GM19463 (cell line): ENCODE data around the gene EXD3.

Source experiments
- ATAC-seq: cut with Tn5 transposase; IDR thresholded peaks from one replicate; pipeline ENCODE4 v1.9.1; 2021; ENCODE audit warnings: mild to moderate bottlenecking, moderate library complexity; ENCODE audit not compliant: unreplicated experiment

Gene EXD3

DNA sequence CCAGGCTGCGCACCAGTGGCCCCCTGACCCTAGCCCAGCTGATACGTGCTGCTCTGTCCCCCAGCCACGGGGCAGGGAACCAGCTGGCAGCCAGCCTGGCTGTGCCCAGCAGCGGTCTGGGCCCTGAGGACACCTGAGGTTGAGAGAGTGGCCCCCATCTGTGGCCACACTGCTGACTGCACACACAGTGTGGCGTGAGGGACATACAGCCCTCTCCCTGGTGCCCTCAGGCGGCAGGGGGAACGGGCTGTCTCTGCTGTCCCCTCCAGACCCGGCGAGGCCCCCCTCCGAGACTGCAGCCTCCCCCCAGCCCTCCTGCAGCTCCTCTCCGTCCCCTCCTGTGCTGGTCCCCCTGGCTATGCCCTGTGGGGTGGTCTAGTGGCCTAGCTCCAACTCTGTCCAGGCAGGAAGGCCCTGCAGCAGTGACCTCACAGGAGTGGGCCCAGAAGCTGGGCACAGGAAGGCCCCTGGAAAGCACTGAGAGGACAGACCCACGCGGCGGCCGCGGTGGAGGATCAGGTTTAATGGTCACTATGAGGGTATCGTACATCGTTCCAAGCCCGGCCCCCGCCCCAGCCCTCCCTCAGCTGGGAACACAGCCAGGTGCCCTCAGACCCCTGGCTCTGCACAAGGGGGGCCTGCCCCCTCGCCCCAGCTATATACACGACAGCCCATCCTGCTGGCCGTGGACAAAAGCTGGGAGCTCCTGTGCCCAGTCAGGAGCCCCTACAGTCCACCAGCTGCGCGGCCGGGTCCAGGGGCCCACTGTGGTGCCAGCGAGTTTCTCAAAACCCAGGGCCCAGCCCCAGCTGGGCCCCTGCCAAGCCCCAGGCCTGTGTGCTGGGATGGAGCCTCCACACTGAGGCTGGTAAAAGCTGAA is 25.0 kb upstream of the EXD3 start:
- no peak for ATAC-seq

- no peak for ATAC-seq
Observed at GRCh38 chr9:137446851-137447471, 24.0 kb upstream of the EXD3 start.

GRCh38 chr9:137445930-137446431 is 23.0 kb upstream of the EXD3 start:
- ATAC-seq = no peak

GRCh38 chr9:137445275-137445807 is 22.4 kb upstream of the EXD3 start:
- ATAC-seq = no peak

DNA sequence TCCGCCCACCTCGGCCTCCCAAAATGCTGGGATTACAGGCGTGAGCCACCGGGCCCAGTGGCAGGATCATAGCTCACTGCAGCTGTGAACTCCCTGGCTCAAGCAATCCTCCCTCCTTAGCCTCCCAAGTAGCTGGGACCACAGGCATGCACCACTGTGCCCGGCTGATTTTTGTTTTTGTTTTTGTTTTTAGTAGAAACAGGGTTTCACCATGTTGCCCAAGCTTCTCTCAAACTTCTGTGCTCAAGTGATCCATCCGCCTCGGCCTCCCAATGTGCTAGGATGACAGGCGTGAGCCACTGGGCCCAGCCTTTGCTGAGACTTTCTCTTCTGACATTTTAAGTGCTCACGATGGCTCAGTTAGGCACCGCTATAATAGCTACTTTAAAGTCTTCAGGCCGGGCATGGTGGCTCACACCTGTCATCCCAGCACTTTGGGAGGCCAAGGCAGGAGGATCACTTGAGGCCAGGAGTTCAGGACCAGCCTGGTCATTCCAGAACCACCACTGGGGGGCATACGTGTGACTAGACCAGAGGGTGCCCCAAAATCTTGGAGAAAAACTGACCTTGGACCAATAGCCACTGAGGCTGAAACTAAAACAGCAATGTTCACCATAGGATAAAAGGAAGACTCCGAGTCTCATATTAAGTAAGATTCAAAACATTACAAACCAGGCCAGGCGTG is 21.3 kb upstream of the EXD3 start:
- ATAC-seq = no peak

- no peak for ATAC-seq
Observed at GRCh38 chr9:137441935-137442321, 19.0 kb upstream of the EXD3 start.

GRCh38 chr9:137441289-137441934 is 18.4 kb upstream of the EXD3 start, which contains the start of gene ENTPD8:
TSS of gene ENTPD8 (minus strand) at chr9:137441357. CDS start at chr9:137438285, 3,072 bp downstream.
- no peak for ATAC-seq

DNA sequence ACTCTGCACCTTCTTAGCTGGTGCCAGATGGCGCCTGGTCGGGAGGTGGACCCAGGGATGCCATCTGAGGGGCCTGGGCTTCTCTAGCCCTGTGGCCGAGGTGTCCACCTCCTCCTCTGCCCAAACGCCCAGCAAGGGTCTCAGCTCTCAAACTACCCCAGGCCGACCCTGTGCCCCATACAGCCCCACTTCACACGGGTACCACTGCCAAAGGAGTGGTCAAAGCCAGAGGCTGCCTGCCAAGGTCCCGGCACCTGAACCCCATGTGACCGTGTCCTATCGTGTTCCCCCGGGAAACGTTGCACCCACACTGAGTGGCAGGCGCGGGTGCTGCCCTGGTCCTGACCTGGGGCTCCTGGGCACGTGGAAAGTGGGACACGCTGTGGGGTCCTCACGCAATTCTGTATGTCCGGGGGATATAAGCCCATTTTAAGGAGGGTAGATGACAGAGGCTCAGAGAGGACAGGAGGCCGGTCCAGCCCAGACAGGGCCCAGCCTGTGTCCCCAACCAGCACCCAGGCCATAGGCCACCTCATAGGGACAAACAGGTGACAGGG is 16.3 kb upstream of the EXD3 start:
- ATAC-seq = no peak

DNA sequence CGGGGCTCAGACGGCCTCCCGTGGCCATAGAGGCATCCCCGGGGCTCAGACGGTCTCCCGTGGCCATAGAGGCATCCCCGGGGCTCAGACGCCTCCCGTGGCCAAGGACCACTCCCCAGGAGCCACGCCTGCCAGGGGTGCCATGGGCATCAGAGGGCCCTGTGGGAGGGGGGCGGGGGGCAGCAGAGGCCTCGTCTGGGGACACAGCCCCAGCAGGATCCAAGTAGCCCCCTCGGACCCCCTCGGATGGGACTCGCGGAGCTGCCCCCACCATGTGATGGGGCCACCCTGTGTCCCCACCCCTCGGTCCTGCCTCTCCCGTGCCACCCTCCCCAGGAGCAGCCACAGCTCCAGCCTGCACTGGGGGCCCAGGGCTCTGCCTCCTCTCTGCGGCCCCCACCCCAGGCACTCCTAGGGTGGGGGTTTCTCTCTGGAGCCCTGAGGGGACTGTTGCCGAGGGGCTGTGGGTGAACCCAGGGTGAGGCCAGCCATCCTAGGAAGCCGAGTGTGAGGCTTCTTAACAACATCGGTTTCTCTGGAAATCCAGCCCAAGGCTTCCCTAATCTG is 15.7 kb upstream of the EXD3 start:
- no peak for ATAC-seq

DNA sequence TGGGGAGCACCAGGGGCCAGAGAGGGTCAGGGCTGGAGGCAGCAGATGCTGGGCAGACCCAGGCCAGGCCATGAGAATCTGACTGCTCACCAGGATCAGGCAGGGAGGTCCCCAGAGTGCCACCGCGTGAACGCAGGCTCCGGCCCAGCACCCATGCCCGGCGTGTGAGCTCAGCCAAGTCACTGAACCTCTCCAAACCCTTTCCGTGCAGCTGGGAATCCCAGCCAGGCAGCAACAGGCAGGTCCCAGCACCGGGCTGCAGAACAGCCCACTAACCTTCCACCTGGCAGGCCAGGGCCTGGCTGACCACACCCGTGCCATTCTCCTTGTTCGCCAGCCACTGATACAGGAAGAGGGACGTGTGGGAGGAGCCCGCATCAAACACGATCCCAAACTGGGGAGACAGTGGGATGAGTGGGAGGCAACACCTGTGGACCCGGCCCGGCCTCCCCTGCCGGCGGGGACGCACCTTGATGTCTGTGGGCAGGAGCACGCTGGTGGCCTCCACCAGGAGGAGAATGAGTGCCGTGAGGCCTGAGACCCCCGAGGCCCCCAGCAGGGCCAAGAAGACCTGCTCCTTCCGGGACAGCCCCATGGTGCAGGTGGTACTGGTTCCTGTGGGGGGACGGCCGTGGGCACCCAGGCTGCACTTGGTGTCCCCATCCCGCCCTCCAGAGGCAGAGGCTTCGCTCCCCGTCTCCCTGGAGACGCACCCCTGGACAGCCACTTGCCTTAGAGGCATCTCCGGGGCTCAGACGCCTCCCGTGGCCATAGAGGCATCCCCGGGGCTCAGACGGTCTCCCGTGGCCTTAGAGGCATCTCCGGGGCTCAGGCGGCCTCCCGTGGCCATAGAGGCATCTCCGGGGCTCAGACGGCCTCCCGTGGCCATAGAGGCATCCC is 15.0 kb upstream of the EXD3 start:
- ATAC-seq = no peak

- no peak for ATAC-seq
Observed at GRCh38 chr9:137436761-137437600, 14.0 kb upstream of the EXD3 start.

DNA sequence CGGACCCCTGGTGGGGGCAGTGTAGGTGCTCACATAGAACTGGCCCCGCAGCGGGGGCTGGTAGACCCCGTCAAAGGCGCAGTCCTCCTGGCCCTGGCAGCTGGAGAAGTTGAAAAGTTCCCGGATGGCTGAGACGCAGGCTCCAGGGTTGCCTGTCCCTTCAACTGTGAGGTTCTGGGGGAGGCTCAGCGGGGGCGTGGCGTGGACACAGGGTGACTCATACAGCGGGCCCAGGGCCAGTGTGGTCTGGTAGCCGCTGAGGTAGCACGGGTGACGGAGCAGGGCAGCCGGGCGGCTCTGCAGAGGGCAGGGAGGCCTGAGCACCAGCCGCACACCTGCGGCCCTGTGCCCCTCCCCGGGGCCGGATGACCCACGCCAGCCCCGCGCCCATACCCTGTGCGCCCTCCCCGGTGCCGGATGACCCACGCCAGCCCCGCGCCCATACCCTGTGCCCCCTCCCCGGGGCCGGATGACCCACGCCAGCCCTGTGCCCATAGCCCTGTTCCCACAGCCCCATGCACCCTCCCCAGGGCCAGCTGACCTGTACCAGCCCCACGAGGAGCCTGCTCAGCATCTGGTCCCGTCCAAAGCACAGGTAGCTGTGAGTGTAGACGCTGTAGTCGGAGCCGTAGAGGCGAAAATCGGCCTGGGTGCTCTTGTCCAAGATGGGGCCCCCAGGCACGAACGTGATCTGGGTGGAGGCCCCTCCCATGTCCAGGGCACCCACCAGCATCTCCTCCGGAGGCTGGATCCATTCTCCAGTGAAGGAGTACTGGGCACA is 13.2 kb upstream of the EXD3 start:
- no peak for ATAC-seq

GRCh38 chr9:137435381-137435891 is 12.5 kb upstream of the EXD3 start:
- no peak for ATAC-seq

DNA sequence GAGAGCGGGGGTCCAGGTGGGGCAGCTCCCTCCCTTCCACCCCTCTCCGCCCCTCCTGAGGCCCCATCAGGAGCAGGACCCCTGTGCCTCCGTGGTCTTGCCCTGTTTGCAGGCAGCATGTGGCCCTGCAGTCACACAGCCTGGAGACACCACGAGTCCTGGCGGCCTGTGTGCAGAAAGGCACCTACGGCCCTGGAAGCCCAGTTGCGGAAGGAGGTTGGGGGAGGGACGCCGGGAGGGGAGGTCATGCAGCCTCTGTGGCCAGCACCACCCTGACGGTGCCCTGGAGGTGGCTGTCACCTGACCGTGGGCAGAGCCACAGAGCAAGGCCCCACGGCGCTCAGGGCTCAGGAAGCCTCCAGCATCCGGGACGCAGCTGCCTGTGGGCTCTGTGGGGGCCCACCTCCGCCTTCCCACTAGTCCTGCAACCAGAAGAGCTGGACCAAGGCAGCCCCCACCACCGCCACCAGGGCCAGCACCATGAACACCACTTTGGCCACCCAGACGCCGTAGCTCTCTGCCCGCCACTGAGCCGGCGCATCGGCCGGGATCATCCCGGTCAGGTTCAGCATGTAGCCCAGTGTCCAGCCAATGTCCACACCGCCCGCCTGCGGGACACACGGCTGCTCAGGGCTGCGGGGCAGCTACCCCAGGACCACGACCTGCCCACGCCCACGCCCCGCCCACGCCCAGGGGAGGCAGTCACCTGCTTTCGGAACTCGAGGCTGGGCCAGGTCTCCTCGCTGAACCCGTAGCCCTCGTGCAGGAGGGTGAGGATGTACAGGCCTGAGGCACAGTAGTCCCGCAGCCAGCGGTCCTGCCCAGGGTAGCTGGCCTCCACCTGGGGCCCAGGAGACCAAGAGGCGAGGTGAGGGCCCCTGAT is 11.8 kb upstream of the EXD3 start:
- no peak for ATAC-seq

GRCh38 chr9:137433916-137434431 is 11.0 kb upstream of the EXD3 start:
- ATAC-seq = no peak

- no peak for ATAC-seq
Observed at GRCh38 chr9:137433349-137433915, 10.5 kb upstream of the EXD3 start.
